HG03442 (cell line): ENCODE measurements around the gene CFH.
"Not testable (repeated sequence)": the region's sequence is repeated elsewhere in the genome, so short reads cannot be mapped to it uniquely, and the experiment has no call there.

Experiments used
- ATAC-seq: cut with Tn5 transposase; IDR thresholded peaks from one replicate; pipeline ENCODE4 v1.9.1; 2021; ENCODE audit warnings: mild to moderate bottlenecking, moderate library complexity; ENCODE audit not compliant: unreplicated experiment

CFH gene

DNA sequence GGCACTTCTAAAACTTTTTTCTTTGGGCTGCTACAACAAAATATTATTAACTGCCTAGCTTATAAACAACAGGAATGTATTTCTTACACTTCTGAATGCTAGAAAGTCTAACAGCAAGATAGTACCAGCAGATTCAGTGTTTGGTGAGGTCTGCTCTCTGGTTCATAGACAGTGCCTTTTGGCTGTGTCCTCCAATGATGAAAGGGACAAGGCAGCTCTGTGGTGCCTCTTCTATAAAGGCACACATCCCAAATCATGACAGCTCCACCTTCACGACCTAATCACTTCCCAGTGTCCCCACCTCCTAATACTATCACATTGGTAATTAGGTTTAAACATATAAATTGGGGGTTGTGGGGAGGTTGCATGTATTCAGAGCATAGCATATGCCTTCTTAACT lies 9.5 kb downstream of the CFH start:
- no peak for ATAC-seq

DNA sequence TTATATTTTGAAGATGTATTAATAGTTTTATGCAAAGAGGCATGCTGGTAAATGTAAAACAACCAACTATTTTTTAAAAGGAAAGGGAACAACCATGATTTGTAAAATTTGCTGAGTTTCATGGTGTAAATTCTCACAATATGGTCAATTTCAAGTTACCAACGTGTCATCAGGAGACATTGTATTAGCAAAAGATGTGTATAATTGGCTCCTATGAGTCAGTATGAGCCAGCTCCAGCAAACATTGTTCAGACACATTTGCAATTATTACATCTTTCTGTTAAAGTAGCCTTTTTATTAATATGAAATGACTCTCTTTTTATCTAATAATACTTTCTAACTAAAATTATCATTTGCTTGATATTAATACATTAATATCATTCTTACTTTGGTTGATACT lies 15.3 kb downstream of the CFH start:
- ATAC-seq: no peak

DNA sequence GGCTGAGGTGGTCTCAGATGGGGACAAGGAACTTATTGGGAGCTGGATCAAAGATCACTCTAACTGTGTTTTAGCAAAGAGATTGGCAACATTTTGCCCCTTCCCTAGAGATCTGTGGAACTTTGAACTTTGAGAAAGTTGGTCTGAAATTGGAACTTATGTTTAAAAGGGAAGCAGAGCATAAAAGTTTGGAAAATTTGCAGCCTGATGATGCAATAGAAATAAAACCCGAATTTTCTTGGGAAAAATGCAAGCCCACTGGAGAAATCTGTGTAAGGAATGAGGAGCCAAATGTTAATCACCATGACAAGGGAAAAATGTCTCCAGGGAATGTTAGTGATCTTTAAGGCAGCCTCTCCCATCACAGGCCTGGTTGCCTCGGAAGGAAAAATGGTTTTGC lies 17.2 kb downstream of the CFH start:
- ATAC-seq: no peak

DNA sequence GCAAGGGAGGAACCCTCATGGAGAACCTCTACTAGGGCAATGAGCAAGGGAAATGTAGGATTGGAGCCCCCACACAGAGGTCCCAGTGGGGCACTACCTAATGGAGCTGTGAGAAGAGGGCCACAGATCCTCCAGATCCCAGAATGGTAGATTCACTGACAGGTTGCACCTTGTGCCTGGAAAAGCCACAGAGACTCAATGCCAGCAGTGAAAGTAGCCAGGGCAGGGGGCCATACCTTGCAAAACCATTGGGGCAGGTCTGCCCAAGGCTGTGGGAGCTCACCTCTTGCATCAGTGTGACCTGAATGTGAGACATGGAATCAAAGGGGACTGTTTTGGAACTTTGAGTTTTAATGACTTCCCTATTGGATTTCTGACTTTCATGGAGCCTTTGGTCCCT lies 17.9 kb downstream of the CFH start:
- ATAC-seq: no peak

DNA sequence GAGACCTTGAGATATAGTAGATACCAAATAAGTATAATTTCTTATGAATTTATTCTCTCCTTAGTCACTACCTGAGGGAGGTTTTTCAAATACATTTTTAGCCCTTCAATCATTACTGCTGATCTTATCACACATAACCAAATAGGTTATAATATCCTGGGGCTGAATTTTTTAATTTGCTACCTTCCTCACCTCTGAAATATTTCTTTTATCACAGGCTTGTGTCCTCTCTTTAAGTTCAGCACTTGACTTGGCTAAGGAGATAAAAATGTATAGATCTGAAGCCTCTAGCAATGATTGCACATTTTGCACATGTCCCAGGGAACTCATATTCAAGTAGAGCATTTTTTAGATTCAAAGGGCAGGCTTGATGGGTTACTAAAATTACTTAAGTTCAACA lies 23.1 kb downstream of the CFH start:
- ATAC-seq: no peak

DNA sequence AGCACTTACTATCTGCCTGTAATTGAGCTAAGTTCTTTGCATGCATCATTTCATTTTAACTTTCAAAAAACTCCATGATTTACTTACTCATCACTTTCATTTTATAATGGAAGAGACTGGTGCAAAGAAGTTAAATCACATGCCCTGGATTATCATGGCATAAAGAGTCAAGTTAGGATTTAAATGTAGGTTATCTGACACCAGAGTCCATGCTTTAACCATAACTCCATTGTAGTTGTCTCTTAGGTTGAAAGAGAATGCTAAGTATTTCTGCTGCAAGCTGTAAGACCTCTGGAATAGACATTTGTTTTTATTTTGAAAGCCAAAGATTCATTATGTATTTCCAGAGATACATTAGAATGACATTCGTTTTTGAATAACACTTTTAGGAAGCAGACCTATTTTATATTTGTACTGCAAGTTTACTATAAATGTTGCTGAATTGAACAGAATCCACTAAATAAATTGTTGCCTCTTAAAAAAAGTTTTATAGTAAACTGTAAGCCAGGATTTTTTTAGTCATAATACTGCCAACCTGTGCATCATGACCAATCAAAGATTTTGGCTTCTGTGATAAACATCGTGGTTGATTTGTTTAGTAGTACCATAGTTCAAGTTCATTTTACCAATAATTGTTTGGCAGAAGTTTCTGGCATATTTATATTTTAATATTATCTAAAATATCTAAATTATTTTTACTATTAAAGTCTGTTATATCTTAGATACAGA lies 26.1 kb downstream of the CFH start:
- no peak for ATAC-seq

DNA sequence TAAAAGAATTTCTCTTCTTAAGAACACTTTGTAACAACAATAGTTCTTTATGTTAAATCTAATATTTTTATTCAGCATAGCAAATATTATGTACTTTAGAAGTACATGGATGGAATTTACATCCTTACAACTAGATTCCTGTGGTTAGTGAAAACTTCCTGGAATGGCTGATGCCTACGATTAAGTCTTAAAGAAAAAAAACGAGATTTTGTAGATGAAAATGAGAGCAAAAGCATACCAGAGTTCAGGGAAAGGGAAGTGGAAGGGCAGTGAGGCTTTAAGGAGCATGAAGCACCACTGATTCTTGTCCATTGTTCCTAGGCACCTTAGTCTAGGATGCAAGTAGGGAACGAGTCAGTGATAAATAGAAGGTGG lies 26.7 kb downstream of the CFH start:
- ATAC-seq: no peak

DNA sequence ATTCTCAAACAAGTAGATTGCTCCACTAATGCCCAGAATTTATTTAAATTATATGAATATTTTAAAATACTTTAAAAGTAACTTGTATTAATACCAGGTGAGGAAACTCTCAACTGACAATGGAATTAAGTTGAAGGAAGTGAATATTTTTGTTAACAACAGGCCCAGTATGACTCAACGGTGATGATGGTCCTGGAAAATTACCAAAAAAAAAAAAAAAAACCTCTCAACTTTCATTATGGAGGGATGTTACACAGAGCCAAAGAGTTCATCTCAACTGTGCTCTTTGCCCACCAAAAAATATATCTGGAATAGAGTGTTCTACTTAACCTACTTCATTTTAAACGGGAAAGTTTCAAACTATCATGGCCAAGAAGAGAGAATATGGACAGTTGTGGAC lies 28.3 kb downstream of the CFH start:
- ATAC-seq: no peak

DNA sequence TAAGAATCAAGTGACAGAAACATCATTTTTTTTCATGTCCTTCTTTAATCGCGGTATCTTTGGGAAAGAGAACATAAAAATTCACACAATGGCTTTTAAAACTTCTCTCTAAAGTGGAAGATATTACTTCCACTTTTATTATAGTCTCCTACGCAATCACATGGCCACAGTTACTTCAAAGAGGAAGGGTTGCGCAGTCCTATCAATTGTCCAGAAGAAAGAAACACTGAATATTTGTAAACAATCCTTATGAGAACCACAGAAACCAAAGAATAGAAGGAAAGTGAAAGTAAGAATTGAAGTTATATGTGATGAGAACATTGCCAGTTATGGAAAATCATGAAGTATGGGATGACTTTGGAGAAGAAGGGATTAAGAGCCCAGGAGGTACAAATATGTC lies 32.6 kb downstream of the CFH start:
- ATAC-seq: no peak

DNA sequence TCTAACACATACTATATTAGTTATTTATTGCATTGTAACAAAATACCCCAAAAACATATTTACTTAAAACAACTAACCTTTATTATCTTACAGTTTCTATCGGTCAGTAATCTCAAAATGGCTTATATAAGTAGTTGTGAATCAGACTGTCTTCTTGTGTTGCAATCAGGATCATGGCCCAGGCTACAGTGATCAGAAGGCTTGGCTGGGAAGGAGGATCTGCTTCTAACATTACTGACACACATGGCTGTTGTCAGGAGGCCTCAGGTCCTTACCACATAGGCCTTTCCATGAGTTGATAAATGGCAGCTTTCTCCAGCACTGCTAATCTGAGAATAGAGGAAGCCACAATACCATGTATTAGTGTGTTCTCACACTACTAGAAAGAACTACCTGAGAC lies 33.7 kb downstream of the CFH start:
- ATAC-seq: no peak

DNA sequence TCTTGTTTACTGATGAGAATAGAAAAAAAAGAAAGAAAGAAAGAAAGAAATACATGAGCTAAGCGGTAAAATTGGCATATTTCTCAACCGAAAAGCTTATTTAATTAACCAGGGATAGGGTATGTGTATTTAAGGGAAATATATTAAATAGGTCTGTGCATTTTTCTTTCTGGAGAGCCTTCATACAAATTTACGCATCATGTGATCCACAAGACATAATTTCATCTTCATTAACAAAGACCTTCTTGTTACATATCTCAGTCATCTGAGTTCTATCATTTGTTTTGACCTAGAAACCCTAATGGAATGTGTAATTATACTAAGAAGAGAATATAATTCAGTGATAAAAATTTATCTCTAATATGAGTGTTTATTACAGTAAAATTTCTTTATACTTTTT lies 37.2 kb downstream of the CFH start:
- no peak for ATAC-seq

DNA sequence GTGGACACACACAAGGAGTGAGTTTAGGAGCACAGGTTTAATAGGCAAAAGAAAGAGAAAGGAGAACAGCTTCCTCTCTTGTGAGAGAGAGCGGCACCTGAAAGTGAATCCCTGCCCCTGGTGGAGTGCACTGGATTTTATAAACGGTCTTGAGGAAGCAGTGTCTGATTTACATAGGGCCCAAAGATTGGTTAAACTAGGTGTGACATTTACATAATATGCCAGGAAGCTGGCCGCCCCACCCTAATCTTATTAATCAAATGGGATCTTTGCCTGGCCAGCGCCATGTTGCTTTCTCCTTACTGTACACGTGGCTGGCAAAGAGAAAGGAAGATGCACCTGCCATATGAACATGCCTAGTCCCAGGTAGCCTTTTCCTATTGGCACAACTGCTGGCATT lies 38.7 kb downstream of the CFH start:
- no peak for ATAC-seq

DNA sequence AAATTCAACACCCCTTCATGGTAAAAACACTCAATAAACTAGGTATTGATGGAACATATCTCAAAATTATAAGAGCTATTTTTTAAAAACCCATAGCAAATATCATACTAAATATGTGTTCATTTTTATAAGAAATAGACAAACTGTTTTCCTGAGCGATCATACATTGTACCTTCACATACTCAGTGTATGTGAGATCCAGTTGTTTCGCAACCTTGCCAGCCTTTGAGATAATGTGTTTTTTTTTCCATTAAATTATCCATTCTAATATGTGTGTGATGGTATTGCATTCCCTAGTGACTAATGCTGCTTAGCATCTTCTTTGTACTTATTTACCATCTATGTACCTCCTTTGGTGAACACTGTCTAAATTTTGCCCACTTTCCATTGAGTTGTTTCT lies 47.1 kb downstream of the CFH start:
- ATAC-seq: no peak

DNA sequence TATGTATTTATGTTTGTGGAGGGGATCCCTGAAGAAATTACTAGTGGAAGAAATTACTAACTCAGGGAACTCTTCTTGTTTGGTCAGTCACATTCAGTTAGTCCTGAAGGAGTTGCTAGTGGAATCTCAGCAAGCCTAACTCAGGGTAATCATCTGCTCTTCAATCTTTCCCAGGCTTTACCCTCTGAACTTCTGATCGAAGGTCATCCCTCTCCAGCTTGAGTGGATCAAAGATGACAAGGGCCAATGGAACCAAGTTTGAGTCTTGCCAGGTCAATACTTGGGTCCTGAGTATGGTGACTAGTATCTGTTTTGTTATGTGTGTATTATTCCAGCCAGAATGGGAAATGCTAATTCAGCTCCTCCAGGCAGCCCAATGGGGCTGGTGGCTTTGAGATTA lies 49.3 kb downstream of the CFH start:
- ATAC-seq: no peak

DNA sequence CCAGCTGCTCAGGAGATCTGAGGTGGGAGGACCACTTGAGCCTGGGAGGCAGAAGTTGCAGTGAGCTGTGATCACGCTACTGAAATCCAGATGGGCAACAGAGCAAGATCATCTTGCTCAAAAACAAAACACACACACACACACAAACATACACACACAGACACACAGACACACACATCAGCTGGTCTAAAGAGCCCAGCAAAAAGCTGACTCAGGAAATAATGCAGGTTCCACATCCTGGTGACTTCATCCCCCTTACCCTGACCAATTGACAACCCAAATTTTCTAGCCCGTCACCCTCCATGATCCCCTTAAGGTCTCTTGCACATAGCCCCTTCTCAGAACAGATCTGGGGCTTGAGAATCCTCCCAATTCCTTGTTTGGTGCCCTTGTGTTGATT lies 58.0 kb downstream of the CFH start:
- ATAC-seq: not testable (repeated sequence)

DNA sequence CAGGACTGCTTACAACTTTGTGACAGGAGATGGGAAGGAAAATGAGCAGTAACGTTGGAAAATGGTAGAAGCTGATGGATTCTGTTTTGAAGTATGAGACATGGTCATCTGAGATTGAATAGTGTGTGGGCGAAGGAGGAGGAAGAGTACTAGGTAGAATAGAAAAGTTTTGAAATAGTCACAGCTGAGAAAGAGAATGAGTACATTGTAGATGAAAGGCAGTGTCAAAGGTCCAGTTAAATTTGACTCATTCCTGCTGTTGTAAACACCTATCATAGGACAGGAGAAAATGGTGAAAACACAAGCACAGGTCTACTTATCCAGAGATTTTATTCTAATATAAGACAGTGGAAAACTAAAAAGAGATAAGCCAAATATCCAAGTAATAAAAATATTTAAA lies 66.0 kb downstream of the CFH start:
- no peak for ATAC-seq

DNA sequence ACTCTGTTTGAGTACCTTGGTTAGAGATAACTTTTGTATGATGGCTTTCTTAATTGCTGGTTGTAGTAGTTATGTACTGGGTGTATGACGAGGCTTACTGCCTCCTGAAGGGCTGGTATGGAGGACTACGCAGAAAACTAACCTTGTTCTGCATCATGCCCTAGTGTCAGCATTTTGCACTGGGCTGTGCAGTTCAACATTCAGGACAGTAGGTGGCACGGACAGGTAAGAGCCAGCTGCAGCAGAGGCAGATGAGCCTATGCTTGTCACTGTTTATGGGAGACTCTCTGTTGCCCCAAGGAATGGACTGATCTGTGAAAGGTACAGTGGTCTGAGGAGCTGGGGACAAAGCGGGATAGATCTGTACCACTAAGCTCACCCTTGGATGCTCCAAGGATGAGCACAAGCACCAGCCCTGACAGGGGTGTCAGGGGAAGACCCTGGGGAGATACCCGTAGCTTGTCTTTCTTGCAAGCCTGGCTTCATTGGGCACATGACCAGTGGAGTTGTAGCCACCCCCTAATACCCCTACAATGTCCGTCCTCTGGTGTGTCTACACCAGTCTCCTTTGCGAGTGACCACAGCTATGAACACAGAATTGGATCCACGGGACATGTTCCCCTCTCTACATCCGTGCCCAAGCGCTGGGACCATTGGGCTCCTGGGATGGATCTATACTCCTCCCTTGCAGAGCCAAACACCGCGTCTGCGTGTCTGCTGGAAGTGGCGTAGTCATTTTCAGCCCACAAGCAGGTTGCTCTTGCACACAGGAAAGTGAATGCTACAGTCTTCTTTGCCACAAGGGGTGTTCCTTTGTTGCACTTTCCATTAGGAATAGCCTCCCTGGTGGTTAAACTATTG lies 71.7 kb downstream of the CFH start:
- peak; percentile 90 for ATAC-seq

DNA sequence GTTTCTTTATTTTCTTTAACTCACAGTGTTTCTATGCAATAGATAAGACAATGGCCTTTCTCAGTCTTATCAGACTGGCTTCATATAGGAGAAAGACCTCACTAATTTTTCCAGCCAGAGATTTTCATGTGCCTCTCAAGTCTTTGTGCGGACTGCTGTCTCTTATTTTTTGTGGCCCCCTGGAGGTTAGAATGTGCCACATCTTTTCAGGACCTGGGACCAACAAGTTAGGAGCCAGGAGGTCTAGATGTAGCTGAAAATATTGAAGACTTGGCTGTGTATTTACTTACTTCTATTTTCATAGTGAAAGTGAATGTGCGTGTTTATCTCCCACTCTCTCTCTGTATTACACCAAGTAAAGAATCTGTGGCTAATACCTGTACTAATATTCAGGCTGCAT lies 80.7 kb downstream of the CFH start:
- ATAC-seq: no peak

DNA sequence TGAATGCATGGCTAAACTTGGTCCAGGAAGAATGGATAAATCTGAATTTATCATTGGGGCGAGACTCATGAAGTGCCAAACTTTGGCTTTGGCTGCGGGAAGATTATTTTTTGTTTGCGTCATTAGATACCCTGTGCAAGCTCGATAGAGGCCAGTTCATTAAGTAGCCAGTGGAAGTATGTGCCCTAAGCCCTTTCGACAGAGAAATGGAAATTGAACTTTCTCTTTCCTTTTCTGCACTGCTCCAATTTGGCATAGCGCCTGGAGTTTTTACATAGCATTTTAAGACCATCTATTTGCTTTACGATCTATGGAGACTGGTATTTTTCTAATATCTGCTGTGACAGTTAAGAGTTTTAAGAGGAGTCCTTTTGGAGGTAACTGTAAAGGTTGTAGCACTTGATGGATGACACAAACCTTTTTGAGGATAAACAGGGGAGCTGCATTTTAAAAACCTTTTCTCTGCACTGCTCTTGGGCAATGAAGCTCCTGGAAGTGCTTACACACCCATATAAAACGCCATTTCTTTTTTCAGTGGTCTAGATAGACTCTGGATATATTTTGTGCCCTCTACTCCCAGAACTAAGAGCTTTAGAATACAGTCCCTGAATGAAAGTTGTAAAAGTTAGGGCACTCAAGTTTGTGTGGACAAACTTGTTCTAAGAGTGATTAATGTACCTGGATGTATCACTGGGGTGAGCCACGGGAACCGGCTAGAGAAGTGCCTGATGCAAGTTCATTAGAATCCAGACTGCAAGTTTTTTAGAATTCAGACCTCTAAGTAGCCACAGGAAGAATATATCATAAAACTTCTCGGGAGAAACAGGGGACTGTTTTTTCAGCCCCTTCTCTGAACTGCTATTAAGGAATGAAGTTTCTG lies 81.5 kb downstream of the CFH start:
- no peak for ATAC-seq

DNA sequence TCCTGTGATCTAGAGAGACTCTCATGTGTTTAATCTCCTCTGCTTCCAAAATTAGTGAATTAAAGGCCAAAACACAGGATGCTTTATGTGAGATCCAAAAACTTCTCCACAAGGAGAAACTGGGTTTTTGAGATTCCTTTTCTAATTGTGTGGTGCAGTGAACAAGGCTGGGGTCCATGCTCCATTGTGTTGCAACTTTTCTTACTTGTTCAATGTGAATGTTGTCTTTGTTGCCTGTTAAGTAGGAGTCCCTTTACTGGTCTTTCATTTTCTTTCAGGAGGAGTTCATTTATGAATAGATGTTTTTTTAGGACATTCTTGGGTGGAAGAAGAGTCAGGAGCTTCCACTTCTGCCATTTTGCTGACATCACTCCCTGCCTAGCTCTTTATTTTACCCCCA lies 82.2 kb downstream of the CFH start:
- no peak for ATAC-seq

DNA sequence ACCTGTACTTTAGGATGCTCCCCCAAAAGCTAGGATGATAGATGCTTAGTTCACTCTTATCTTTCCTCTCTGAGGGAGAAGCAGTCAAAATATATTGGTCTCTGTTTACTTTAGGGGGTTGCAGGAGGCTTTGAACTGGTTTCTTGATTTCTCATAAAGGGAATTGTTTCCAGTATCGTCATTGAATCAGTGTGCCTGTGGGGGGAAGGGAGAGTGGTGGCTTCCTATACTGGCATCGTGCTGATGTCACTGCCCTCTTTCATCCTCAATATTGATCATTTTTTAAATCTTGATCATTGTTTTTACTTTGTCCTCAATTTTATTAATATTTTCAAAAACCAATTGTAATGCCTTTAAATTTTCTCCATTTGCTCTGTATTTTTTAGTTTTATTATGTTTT lies 82.6 kb downstream of the CFH start:
- ATAC-seq: no peak

DNA sequence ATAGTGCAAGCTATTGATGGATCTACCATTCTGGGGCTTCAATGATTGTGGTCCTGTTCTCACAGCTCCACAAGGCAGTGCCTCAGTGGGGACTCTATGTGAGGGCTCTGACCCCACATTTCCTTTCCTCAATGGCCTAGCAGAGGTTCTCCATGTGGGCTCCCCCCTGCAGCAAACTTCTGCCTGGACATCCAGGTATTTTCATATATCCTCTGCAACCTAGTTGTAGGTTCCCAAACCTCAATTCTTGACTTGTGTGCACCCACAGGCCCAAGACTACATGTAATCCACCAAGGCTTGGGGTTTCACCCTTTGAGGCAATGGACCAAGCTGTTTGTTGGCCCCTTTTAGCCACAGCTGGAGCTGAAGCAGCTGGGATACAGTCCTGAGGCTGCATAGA lies 86.9 kb downstream of the CFH start:
- ATAC-seq: no peak
